ENCODE results near the gene PLA2R1.

Gene PLA2R1

GRCh38 chr2:160085662-160086061, 23.2 kb upstream of the PLA2R1 start:
- H3K4me3 ChIP-seq (replicated peaks; ENCODE audit: low read depth, low read length), result no peak overlapping the region
- DNase-seq (ENCODE audit: extremely low read depth, low read depth), result no peak
- TF ChIP-seq CTCF (IDR thresholded peaks at IDR 0.05; ENCODE audit: low read depth, low read length, missing control alignments), result peak; percentile 25

DNA sequence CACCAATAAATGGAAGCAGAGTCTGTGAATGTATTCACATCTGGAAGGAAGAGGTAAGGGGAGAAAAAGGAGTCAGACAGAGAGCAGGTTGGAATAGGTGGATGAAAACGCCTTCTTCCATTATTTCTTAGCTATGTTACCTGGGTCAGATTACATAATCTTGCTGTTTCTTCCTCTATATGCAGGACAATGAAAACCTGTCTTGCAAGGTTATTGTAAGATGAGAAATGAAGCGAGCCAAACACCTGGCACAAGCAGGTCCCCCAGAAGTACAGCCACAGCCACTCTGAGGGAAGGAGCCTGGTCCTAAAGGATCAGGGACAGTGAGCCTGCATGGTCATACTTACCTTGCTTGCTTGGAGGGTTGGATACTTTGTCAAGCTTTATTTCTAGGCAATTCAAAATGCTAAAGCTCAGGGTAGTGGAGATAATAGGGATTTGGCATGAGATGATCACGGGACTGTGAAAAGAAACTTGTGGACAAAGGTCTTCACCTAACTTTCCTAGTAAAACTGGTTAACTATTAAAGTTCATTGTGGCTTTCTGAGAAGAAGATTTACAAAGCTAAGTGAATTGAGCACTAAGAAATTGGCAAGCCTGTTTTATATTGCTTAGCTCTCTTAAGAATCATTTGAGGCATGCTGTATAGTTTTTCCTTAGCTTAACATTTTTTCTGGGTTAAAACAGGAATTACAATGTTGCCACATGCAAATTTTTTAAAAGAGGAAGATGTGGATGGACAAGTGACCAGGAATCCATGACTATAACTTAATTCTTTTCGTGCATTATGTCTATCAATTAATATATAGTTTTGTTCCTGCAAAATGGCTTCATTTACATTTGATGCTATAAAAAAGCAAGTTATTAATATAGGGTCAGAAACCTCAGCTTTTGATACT, 15.7 kb upstream of the PLA2R1 start:
- no peak for DNase-seq (ENCODE audit: extremely low read depth, low read depth)

GRCh38 chr2:160076914-160077313, 14.5 kb upstream of the PLA2R1 start:
- DNase-seq (ENCODE audit: extremely low read depth, low read depth), result no peak
- H3K4me3 ChIP-seq (replicated peaks; ENCODE audit: low read depth, low read length), result no peak overlapping the region
- TF ChIP-seq CTCF (IDR thresholded peaks at IDR 0.05; ENCODE audit: low read depth, low read length, missing control alignments), result no peak

More for the DNA sequence above, 15.7 kb upstream of the PLA2R1 start:
- no peak for TF ChIP-seq CTCF (IDR thresholded peaks at IDR 0.05; ENCODE audit: low read depth, low read length, missing control alignments)
- no peak overlapping the region for H3K4me3 ChIP-seq (replicated peaks; ENCODE audit: low read depth, low read length)

DNA sequence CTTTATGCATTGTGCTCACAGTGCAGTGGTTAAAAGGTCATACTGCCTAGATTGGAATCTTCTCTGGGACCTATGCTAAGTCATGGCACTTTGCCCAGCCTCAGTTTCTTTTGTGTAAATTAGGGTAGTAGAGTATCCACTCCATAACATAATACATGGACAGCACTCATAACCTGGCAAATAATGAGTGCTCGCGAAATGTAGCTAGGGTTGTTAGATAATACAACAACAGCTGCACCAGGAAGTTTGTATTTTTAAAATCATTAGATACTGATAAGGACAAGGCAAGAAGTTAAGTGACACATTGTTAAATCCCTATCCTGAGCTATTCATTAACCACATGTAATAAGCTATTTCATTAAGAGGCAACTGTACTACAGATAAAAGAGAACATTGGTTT, 13.8 kb upstream of the PLA2R1 start:
- DNase-seq (ENCODE audit: extremely low read depth, low read depth), result no peak
- no peak for TF ChIP-seq CTCF (IDR thresholded peaks at IDR 0.05; ENCODE audit: low read depth, low read length, missing control alignments)
- no peak overlapping the region for H3K4me3 ChIP-seq (replicated peaks; ENCODE audit: low read depth, low read length)

- DNase-seq (ENCODE audit: extremely low read depth, low read depth), result peak; percentile 92
- TF ChIP-seq CTCF (IDR thresholded peaks at IDR 0.05; ENCODE audit: low read depth, low read length, missing control alignments), result no peak
- H3K4me3 ChIP-seq (replicated peaks; ENCODE audit: low read depth, low read length), result no peak overlapping the region
Observed at GRCh38 chr2:160075171-160075570, 12.8 kb upstream of the PLA2R1 start.

DNA sequence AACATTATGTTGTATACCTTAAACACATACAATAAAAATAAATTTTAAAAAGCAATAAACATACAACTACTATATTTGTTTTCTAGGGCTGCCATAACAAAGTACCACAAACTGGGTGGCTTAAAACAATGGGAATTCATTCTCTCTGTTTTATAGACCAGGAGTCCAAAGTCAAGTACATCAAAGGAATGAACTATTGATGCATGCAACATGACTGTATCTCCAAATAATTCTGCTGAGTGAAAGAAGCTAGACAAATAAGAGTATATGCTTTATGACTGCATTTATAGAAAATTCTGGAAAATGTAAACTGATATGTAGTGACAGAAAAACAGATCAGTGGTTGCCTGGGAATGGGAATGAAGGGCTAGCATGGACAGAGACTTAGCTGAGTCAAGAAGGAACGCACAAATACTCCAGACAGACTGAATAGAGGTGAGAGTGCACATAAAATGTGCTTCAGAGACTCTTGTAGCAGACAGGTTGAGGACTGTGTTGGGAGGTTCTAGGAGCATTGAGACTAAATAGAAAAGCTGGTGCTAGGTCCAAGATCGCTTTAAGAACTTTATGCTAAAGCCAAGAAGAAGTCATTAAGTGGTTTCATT, 11.0 kb upstream of the PLA2R1 start:
- H3K4me3 ChIP-seq (replicated peaks; ENCODE audit: low read depth, low read length), result no peak overlapping the region
- TF ChIP-seq CTCF (IDR thresholded peaks at IDR 0.05; ENCODE audit: low read depth, low read length, missing control alignments), result no peak
- DNase-seq (ENCODE audit: extremely low read depth, low read depth), result no peak
